Posterior vena cava (tissue), 2 donors: ENCODE data around the gene GAK. TPM values are rescaled to one million over a fixed set of nuclear protein-coding genes. Genes with fewer than 3 reads are reported as not detected.

Experiments
- DNase-seq: peaks from one replicate; pipeline ENCODE4 v3.0.0-alpha.2; 2020; ENCODE audit warnings: low spot score
- intact Hi-C, 2 donors: fragments of 100-400 bp; cut with DNase I; formaldehyde crosslinking; loops; one replicate each; pipeline versions ENCODE4 v1.14.1 to v1.14.2; 2022 to 2023
- total RNA-seq, 2 donors: library from RNA; stranded (reverse); fragmentation: NEBNext Ultra II Directional; extraction: Animal tissue kit (Norgen Biotek cat#: 25700); gene quantifications; one replicate each; pipeline ENCODE4 v1.2.1, GENCODE V29; 2021
- donor health status: DM: yes; HTN: yes; CAD: no.
- donor health status: DM: yes; HTN: yes; CAD: no.

The GAK gene
- total RNA-seq, 2 donors from 2014 or later = 63.5 to 73.5 TPM

DNA sequence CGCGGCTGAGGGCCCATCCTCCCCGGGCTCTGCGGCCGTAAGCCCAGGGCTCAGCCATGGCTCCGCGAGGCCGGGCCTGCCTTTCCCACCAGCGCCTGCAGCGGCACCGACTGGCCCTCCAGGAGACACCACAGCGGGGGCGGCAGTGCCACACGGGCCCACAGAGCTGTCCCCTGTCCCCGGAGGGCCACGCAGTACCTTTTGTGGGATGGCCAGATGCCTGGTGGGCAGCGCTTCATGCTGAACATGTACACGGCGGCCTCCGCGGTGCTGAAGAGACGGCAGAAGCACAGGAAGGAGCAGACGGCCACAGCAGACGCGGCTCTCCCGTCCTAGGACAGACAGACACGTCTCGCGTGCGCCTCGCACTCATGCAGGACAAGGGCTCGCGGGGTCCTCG lies 50.4 kb downstream of the GAK start:
- intact Hi-C loops = no loop called here
- no peak for DNase-seq

DNA sequence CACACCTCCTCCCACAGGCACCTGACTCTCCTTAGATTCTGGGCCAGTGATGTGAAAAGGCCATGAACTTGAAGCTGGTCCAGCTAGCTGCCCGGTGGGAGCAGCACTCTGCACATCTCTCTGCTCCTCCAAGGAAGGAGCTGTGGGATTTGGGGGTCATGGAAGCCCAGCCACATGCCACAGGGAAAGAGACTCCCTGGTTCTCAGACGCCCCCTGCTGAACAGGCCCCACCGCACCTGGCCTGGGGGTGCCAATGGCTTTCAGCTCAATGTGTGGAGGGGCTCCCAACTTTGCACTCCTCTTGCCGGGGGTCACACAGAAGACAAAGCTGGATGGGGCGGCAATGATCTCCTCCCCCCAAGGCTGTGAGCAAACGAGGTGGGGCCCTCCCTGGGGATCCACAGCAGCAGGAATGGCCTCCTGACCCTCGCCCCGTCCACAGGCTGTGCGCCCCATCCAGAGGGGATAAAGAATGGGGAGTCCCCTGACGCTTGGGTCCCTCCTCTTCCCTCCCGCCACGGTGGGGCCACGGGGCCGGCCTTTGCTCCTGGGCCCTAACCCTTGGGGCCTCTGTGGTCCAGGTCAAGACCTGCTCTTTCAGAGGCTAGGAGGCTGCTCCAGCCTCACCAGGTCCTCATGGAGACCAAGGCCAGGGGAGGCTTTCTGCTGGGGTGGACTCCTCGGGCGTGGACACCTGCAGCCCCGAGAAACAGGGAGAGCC lies 51.3 kb downstream of the GAK start:
- DNase-seq = no peak
- intact Hi-C loops = no loop called here

DNA sequence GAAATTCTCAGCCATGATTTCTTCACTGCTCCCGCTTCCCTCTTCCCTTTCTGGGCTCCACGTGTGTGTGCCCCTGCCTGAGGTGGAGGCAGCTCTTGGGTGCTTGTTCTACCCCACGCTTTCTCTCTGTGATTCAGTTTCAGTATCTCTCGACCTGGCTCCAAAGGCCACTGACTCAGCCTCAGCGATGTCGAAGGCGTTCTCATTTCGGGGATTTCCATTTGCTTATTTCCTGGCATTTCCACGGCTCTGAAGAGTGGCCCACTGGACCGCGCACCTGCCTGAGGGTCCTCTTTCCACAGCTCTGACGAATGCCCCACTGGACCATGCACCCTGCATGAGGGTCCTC lies 52.4 kb downstream of the GAK start:
- intact Hi-C loops = no loop called here
- no peak for DNase-seq

DNA sequence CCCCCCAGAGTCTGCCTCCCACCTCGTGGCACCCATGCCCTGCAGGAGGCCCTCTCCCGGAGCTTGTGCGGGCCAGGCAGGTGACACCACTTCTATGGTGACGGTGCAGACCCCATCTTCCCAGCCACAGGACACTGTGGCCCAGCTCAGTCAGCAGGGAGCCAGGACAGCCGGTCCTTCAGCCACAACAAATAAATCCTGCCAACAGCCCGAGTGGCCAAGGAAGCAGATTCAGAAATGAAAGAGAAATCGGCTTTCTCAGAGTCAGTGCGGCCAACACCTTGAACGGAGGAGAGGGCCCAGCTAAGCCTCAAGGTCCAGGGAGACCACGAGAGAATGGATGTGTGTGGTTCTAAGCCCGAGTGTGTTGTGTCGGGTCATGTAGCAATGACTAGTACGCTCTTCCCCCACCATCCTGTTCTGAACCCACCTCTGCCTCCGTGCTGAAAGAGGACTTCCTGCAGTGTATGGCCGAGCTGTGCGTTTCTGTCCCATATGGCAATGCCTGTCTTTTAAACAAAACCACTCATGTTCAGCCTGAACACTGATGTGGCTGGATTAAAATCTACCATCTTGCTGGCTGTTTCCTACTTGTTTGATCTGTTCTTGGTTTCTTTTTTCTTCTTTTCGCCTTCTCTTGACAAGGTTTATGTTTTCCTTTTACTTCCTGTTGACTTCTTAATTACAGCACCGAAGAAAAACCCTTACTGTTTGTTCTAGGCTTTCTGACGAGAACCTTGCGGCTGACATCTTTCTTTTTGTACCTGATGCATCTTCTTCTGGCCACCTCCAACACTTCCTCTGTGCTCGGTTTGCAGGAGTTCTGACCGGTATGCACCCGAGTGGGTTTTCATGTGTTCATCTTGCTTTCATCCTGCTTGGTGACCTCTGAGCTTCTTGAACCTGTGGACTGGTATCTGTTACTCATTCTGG lies 53.1 kb downstream of the GAK start:
- DNase-seq = no peak
- intact Hi-C loops = no loop called here

DNA sequence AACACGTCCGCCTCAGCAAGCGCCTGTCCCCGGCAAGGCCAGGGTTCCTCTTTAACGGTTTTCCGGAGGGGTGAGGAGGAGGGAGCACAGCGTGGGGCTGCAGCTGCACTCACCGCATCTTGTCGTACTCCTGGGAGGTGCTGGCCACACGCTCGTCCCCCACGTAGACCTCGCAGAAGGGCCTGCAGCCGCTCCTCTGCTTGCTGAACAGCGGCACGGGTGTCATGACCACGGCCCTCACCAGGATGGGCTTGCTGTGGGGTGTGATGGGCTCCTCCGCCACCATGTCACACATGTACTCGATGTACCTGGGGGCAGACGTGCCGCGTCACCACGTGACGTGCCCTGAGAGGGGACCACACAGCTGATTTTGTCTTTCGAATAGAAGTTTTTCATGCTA lies 54.6 kb downstream of the GAK start:
- intact Hi-C loops = no loop called here
- no peak for DNase-seq

DNA sequence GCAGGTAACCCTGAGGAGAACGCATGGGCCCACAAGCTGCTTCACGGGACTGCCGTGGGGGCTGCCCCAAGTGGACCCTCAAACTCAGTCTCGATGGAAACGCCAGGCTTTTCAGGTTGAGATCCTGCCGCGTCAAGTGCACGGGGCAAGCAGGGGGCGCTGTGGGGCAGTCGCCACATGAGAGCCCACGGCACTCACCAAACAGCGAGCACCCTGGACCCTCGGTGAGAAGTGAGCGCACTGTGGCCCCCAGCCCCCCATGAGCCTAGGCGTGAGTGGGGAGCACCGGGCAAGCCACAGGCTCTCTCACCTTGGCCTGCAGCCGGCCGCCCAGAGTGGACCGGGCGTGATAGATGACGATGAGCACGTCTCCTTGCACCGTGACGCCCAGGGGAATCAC lies 55.3 kb downstream of the GAK start:
- intact Hi-C loops = no loop called here
- DNase-seq = no peak

DNA sequence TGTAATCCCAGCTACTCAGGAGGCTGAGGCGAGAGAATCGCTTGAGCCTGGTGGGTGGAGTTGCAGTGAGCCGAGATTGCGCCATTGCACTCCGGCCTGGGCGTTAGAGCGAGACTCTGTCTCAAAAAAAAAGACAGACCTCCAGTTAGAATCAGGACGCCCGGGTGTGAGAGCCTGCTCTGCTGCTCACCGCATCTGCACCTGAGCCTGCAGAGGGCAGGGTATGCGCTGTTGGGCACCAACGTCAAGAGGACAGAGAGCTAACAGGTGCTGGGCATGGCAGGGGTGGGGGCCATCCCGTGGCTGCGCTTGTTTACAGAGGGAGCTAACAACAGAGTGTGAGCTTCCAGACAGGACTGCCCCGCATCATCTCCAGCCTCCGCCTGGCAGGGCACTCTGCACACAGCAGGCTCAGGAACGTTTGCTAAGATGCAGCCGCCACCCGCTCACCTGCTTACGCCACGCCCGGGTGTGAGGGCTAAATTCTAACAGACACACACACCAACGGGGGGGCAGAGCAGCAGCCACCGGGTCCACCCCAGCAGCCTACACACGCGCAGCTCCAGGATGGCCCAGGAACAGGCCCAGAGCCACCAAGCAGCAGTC lies 56.2 kb downstream of the GAK start:
- DNase-seq = no peak
- intact Hi-C loops = no loop called here

DNA sequence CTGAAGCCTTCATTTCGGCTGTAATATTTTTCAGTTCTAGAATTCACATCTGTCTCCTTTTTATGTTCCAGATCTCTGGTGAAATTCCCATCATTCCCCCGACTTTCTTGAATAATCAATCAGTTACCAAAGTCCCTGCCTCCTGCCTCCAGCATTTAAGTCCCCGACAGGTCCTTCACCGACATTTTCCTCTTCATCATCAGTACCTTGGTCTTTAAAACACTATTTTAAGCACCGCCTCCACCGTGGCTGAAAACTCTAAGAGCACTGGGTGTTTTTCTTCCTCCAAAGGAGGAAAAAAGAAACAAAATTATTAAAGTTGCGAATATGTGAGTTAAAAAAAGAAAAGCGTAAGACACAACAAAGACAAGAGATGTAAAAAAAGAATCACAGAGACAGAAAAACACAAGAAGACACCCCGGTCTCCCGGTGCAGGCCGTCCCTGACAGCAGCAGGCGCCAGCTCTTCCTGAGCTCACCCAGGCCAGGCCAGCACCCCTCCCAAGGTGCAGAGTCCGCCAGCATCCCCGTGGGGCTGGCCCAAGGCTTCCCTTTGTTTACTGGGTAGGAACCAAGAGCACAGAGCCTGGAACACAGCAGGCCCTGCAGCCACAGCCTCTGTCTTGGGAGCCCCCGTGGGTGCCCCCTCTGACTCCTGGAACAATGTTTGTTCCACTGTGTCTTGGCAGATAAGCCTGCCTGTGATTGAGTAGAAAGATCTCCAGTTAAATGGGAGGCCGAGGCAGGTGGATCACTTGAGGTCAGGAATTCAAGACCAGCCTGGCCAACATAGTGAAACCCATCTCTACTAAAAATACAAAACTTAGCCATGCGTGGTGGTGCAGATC lies 56.9 kb downstream of the GAK start:
- intact Hi-C loops = no loop called here

DNA sequence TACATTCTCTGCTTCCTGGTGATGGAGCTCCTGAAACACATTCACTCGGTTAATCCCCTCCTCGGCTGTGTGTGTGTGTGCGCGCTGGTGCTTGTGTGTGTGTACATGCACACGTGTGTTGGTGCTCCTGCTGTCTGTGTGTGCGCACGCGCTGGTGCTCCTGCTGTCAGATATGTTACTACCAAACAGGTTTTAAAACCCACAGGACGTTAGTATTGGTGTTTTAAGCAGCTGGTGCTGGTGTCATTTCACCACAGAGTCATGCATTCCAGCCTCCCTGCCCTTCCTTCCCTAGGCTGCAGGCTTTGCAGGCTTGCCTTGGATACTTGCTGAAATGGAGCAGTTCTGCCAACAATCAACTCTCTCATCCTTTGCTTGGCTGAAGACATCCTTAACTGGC lies 58.1 kb downstream of the GAK start:
- DNase-seq = no peak
- intact Hi-C loops = no loop called here

More for the DNA sequence above, 56.9 kb downstream of the GAK start:
- DNase-seq = no peak

DNA sequence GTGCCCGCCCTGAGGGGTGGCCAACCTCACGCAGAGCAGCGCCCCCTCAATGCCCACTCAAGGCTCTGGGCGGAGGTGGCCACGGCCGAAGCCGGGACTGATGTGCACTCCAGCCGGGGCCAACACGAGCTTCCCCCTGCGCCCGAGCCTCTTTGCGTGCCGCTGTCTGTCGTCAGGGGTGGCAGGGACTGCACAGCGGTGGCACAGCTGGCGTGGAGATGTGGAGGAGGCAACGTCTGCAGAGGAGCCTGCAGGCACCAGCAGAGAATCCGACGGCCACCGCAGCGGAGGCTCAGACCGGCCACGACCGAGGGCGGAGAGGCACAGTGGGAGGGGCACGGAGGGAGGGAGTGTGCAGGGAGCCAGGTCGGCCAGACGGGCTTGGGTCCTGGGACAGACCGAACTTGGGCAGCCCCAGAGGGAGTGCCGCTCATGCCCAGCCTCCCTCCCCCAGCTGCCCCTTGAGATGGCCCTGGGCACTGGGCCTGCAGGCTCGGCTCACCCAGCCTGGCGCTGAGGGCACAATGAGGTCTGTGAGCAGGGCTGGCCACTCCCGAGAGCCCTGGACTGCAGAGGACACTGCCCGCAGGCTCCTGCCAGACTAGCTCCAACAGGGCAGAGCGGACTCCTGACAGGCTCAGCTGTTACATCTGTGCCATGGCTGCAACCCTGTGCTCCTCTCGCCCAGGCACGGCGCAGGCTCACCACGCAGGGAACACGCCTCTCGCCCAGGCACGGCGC lies 59.7 kb downstream of the GAK start:
- intact Hi-C loops = no loop called here
- DNase-seq = no peak

DNA sequence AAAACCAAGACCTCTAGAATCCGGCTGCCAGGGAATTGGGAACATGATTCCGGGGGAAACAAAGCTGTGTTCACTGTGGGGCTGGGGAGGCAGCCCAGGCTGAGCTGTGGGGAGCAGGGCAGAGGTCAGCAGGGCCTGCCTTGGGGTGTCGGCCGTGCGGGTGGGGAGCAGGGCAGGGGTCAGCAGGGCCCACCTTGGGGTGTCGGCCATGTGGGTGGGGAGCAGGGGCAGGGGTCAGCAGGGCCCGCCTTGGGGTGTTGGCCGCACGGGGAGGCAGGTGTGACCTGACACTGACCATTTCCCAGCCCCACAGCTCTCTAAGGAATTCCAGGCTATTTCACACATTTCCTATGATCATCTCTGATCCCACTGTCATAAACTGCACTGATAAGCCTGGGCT lies 60.6 kb downstream of the GAK start:
- intact Hi-C loops = no loop called here
- DNase-seq = no peak

DNA sequence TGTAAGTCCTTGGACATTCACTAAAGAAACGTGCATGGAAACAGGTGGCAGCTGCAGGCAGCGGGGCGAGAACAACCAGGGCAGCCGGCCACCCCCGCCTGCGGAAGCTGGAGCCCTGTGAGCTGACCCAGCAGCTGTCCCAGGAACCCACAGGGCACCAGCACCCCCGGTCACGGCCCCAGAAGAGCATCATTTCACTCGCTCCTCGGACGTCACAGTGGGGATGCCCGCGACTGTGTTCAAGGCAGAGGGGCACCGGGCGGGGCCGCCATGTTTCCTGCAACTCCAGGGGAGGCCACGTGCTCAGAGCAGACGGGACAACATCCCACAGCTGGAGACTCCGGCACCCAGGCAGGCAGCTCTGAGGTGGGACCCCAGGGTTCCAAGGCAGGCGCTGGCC lies 61.2 kb downstream of the GAK start:
- intact Hi-C loops = no loop called here
- no peak for DNase-seq

DNA sequence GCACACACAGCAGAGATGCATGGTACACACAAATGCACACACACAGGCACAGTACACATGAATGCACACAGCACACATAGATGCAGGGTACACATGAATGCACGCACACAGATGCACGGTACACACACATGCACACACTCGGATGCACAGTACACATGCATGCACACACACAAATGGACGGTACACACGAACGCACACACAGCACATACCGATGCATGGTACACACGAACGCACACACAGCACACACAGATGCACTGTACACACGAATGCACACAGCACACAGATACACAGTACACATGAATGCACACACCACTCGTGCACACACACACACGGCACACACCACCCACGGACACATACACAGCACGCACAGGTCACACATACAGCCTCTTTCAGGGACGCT lies 62.3 kb downstream of the GAK start:
- DNase-seq = no peak
- intact Hi-C loops = loop anchor here in 1 of 2 donors (1.0 kb wide), 1 partner anchor 20 kb away; no protein-coding TSS in a partner anchor

DNA sequence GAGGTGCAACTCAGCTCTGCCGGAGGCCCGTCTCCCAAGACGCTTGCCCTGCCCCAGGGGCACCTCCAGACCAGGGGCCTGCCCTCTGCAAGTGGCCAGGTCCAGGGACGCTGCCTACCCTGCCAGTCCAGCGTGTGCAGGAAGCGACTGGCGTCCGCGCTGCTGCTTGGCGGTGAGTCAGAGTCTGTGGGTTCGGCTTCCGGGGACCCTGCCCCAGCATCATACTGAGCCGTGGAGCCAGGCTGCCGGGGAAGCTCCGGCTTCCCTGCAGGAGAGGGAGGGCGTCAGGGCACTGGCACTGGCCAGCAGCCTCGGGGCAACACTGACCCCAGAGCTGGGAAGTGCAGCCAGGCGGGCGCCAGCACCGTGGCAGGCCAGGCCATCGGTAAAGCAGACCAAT lies 63.7 kb downstream of the GAK start:
- DNase-seq = no peak
- intact Hi-C loops = no loop called here

DNA sequence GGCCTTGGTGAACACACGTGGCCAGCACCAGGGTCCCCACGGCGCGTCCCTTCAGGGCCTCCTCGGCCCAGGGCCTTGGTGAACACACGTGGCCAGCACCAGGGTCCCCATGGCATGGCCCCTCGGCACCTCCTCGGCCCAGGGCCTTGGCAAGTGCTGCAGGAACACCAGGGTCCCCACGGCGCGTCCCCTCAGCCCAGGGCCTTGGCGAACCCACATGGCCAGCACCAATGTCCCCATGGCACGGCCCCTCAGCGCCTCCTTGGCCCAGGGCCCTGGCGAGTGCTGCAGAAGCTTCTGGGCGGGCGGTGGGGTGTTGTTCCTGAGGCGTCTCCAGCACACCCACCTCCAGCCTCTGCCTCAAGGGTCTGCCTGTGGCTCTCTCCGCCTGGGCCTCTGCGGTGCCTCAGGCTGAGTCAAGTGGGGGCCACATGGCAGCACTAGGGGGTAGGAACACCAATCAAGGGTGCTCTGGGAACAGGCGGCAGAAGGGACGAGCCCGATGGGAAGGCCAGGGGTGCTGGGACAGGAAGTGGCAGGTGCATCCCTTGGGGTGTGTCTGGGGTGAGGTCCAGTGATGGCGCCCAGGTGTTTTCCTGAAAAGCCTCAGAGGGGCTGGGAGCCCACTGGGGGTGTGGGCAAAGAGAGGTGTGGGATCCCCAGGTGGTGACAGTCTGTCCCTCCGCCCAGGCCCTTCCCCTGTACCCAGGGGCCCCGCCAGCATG lies 64.4 kb downstream of the GAK start:
- intact Hi-C loops = no loop called here
- no peak for DNase-seq

DNA sequence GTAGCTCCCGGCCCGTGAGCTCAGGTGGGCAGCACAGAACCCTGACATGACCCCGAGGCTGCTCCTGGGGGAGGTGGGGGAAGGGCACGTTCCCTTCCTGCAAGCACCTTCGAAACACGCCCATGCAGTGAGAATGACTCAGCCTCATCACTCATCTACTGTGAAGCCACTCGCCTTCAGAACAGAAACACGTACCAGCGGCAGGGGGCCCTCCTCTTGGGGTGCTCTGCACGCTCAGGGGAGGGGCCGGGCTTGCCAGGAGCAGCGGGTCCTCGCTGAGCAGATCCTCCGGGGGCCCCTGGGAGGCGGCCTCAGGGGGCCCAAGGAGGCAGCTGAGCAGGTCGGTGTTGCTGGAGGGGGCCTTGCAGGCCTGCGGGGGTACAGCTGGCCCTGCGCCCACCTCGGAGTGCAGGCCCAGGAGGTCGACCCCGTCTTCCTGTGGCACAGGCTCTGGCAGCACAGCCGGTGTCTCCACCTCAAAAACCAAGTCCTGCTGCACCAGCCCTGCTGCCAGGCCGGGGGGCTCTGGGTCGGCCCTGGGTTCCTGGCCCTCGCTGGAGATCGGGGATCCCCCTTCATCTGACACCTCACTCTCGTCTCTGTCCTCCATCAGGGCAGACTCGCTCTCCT lies 65.2 kb downstream of the GAK start:
- intact Hi-C loops = no loop called here

DNA sequence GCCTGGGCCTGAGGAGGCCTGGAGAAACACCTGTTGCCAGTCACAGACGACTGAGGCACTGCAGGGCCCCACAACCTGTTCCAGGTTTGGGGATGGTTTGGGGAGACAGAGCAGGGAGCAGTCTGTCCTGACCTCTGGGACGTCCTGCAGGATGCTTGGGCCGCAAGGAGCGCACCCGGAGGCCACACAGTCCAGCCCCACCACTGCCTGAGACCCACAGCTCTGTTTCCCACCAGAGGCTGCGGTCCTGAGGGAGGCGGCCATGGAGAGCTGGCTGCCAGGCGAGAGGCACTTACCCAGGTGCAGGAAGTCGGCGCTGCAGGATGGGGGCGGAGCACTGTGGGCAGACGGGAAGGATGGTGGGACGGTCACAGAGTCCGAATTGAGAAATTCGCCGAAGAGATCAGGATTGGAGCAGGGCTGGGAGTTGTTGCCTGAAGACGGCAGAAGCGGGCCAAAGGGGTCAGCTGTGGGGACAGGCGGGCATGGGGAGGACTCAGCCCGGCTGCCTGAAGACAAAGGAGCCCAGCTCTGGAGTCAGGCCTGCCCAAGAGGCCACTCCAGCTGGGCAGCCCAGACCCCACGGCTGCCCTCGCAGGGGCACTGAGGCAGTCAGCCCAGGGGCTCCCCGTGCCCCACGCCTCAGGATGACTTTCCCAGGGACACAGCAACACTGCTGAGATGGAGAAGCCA lies 65.9 kb downstream of the GAK start:
- intact Hi-C loops = no loop called here
- DNase-seq = no peak

More for the DNA sequence above, 65.2 kb downstream of the GAK start:
- DNase-seq = no peak
